Adrenal gland (tissue), 12 donors: Measurements from ENCODE around the gene GDAP2. TPM values are rescaled to one million over a fixed set of nuclear protein-coding genes. Genes with fewer than 3 reads are reported as not detected.

Experiments used
- DNase-seq, 7 donors: peaks; one replicate each; pipeline ENCODE4 v3.0.0-alpha.2; 2019 to 2020
- H3K27ac ChIP-seq, 5 donors: fragments of 200-600 bp; sonication (generic) in 4 of 5; 1 replicate in 3 of 5; 2 replicates in 2 of 5; pipeline versions ENCODE4 v1.5.1 to v1.8.0; 2016 to 2020; ENCODE audit warnings: mild to moderate bottlenecking in 1 of 5
- H3K27me3 ChIP-seq: fragments of 200-600 bp; 2 replicates; pipeline ENCODE4 v1.8.0; 2021
- H3K36me3 ChIP-seq, 2 donors: fragments of 200-600 bp; replicated peaks in 1 of 2; 1 replicate in 1 of 2; 2 replicates in 1 of 2; pipeline versions ENCODE4 v1.5.1 to v1.8.0; 2018 to 2022
- H3K4me1 ChIP-seq, 2 donors: fragments of 200-600 bp; replicated peaks in 1 of 2; 1 replicate in 1 of 2; 2 replicates in 1 of 2; pipeline versions ENCODE4 v1.5.1 to v1.8.0; 2018 to 2021
- H3K4me3 ChIP-seq, 4 donors: fragments of 200-600 bp; sonication (generic) in 3 of 4; one replicate each; pipeline ENCODE4 v1.5.1; 2016 to 2018
- H3K9me3 ChIP-seq, 3 donors: fragments of 200-600 bp; sonication (generic) in 1 of 3; replicated peaks in 1 of 3; 1 replicate in 2 of 3; 2 replicates in 1 of 3; pipeline versions ENCODE4 v1.5.1 to v1.8.0; 2016 to 2021
- POLR2A ChIP-seq, 2 donors: fragments of 450-650 bp; IDR thresholded peaks; one replicate each; pipeline ENCODE4 v1.6.1; 2017; ENCODE audit warnings: antibody characterized with exemption in 2 of 2, mild to moderate bottlenecking in 2 of 2, moderate library complexity in 1 of 2
- WGBS, 4 donors: extraction: QIAGEN DNeasy Blood & Tissue Kit in 2 of 4; methylation state at CpG; one replicate each; pipeline versions ENCODE4 v1.1.5 to v1.1.7; 2013 to 2017; 5-methylcytosine and 5-hydroxymethylcytosine counted together
- intact Hi-C, 2 donors: fragments of 100-400 bp; cut with DNase I; formaldehyde crosslinking; loops; one replicate each; pipeline versions ENCODE4 v1.14.1 to v1.15.0; 2022 to 2023
- polyA plus RNA-seq, 3 donors: library from polyadenylated mRNA; stranded (reverse); fragments of 200-250 nt in 2 of 3; fragments of 350-450 nt in 1 of 3; fragmentation: Illumina TruSeq in 1 of 3; extraction: RNeasy Lipid Tissue Mini Kit (QIAGEN cat#74804) in 1 of 3; gene quantifications; one replicate each; pipeline ENCODE4 v1.2.3, GENCODE V29; 2013 to 2014
- total RNA-seq, 9 donors: library from RNA; depleted of rRNA in 4 of 9; stranded (reverse); fragments of >200 nt in 4 of 9; fragments of 120-200 nt in 1 of 9; fragmentation: NEBNext Ultra II Directional in 1 of 9; extraction: Animal tissue kit (Norgen Biotek cat#: 25700) in 1 of 9; gene quantifications; one replicate each; pipeline versions ENCODE4 v1.1.0 to v1.2.4, GENCODE V29; 2013 to 2023
- TF ChIP-seq, protein P1 (sequence below), 6 experiments: fragments of 450-650 bp in 4 of 6; fragments of 200-600 bp in 2 of 6; sonication (generic) in 1 of 6; IDR thresholded peaks; 1 replicate in 5 of 6; 2 replicates in 1 of 6; pipeline versions ENCODE4 v1.5.1 to v1.8.0; 2016 to 2021; ENCODE audit warnings: antibody characterized with exemption in 6 of 6, mild to moderate bottlenecking in 2 of 6, moderate library complexity in 1 of 6
- donor health status: healthy with polysubstance abuse.
- donor health status: Bipolar disorder and iron deficiency.
- donor health status: DM: yes; HTN: yes; CAD: no.
- donor health status: DM: no; HTN: no; CAD: no.
- donor health status: DM: no; HTN: no; CAD: no.
- donor health status: DM: yes; HTN: yes; CAD: no.

GDAP2 gene
- total and polyA plus RNA-seq, 12 donors: 2.2 to 34.2 (median 22.4) TPM

DNA sequence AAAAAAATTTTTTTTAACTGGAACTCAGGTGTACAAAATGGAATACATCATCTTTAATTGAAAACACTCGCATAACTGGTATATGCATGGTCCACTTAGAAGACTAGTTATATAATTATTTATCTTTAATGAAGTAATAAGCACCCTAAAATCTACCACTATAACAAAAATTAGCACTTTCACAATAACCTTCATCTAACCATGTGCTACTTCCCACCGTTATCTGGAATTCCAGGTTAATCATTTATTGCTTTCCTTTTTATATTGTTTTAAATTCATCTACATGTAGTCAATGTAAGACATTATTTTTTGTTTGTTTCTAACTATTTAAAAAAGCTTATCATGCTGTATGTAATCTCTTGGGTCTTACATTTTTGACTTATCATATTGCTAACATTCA lies 39.0 kb downstream of the GDAP2 start:
- no peak for TF ChIP-seq POLR2A (IDR thresholded peaks at IDR 0.05)
- TF ChIP-seq, protein P1, sequence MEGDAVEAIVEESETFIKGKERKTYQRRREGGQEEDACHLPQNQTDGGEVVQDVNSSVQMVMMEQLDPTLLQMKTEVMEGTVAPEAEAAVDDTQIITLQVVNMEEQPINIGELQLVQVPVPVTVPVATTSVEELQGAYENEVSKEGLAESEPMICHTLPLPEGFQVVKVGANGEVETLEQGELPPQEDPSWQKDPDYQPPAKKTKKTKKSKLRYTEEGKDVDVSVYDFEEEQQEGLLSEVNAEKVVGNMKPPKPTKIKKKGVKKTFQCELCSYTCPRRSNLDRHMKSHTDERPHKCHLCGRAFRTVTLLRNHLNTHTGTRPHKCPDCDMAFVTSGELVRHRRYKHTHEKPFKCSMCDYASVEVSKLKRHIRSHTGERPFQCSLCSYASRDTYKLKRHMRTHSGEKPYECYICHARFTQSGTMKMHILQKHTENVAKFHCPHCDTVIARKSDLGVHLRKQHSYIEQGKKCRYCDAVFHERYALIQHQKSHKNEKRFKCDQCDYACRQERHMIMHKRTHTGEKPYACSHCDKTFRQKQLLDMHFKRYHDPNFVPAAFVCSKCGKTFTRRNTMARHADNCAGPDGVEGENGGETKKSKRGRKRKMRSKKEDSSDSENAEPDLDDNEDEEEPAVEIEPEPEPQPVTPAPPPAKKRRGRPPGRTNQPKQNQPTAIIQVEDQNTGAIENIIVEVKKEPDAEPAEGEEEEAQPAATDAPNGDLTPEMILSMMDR (IDR thresholded peaks at IDR 0.05): no peak
- WGBS, 4 donors: 95 to 98% (median 97%) methylated on average over 2 of the region's 2 CpGs
- intact Hi-C loops: loop anchor here in 1 of 2 donors (10.0 kb wide), 1 partner anchor 356 kb away; no protein-coding TSS in a partner anchor
- Histone ChIP-seq H3K27ac (no peak overlapping the region), H3K36me3 (no peaks in the 10 kb centered on the region), H3K27me3 (no peaks in the 10 kb centered on the region), H3K4me1 (peaks cover 0 to 7% of the 10 kb centered on the region in 2 donors), H3K9me3 (no peaks in the 10 kb centered on the region), H3K4me3 (no peak overlapping the region)
- no peak for DNase-seq

DNA sequence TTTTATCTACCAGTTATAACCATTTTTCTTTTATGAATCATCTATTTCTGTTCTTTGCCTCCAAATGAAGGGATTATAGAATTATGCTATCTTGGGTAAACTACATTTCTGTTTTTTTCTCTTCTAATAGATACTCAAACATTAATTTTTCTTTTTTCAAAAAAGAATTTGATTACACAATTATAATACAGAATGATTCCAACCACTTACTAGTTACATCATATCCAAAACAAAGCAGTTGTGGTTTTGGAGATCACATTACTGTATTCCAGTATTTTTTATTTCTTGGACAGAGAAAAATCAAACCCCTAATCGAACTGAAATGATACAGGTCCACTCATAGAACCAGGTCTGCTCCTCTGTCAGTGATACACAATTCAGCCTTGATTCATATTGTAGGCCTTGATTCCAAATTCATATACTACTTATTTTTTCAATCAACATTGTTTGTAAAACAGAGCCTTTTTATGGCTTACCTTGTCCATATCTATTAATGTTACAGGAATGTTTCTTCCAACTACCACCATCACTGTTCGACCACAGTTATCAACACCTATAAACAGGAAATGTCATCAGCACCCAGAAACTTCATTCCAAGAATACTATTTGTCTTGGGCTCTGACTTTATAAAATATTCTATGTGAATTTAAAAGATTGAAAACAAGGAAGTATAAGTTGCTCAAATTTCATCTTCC lies 43.2 kb downstream of the GDAP2 start:
- no peaks in the 10 kb centered on the region for H3K4me1 ChIP-seq
- intact Hi-C loops: no loop called here
- whole genome bisulfite sequencing, 4 donors: 88 to 90% (median 88%) methylated on average over 2 of the region's 2 CpGs
- H3K27me3 ChIP-seq: no peaks in the 10 kb centered on the region
- no peaks in the 10 kb centered on the region for H3K36me3 ChIP-seq
- no peak for DNase-seq
- no peak overlapping the region for H3K4me3 ChIP-seq
- no peak overlapping the region for H3K27ac ChIP-seq
- TF ChIP-seq, protein P1 (IDR thresholded peaks at IDR 0.05): no peak
- TF ChIP-seq POLR2A (IDR thresholded peaks at IDR 0.05): no peak
- no peaks in the 10 kb centered on the region for H3K9me3 ChIP-seq

DNA sequence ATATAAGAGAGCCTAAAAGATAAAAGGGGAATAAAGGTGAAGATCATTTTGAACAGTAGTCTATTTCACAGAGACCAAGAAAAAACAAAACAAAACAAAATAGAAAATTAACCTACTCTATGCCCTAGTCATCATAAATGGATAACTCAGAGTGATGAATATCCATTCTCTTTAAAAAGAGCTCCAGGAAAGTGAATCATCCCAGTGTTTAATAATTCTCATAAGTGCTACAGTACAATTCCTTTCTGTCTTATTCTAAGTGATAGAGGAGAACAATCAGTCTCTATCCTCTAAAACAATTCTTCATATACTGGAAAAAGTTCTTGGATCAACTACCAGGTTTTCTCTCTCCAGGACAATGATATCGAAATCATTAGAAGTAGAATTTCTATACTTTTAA lies 45.8 kb downstream of the GDAP2 start:
- Histone ChIP-seq H3K4me3 (no peak overlapping the region), H3K27ac (no peak overlapping the region), H3K4me1 (no peaks in the 10 kb centered on the region), H3K27me3 (no peaks in the 10 kb centered on the region), H3K36me3 (peaks cover 0 to 7% of the 10 kb centered on the region in 2 donors), H3K9me3 (no peaks in the 10 kb centered on the region)
- TF ChIP-seq, protein P1 (IDR thresholded peaks at IDR 0.05): no peak
- TF ChIP-seq POLR2A (IDR thresholded peaks at IDR 0.05): no peak
- 93 to 100% (median 99%) methylated on average over 1 of the region's 1 CpG for WGBS, 4 donors
- DNase-seq: no peak
- intact Hi-C loops: no loop called here

DNA sequence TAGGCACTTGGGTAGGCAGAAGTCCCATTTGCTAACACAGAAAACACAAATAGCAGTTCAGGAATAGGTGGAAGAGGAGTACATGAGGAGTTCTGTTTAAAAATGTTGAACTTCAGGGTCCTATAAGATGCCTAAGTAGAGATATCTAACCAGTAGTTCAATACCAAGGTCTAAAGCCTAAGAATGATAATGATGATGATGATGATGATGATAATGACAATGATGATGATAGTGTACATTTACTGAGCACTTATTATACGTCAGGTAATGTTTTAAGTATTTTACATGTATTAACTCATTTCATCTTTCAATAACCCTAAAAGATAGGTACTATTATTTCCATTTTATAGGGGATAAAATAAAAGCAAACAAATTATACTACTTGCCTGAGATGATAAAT lies 50.1 kb downstream of the GDAP2 start:
- Histone ChIP-seq H3K36me3 (peaks cover 0 to 18% of the 10 kb centered on the region in 2 donors), H3K4me3 (no peak overlapping the region), H3K9me3 (no peaks in the 10 kb centered on the region), H3K27me3 (no peaks in the 10 kb centered on the region), H3K27ac (no peak overlapping the region), H3K4me1 (no peaks in the 10 kb centered on the region)
- 97 to 100% (median 99%) methylated on average over 1 of the region's 1 CpG for WGBS, 4 donors
- TF ChIP-seq POLR2A (IDR thresholded peaks at IDR 0.05): no peak
- TF ChIP-seq, protein P1 (IDR thresholded peaks at IDR 0.05): no peak
- DNase-seq: no peak
- intact Hi-C loops: no loop called here
